ENCODE measurements around the gene ZNF423. TPM values are rescaled to one million over a fixed set of nuclear protein-coding genes. Genes with fewer than 3 reads are reported as not detected.

The ZNF423 gene
- total RNA-seq, 2 donors from 2014 or later = 4.7 to 7.3 TPM

DNA sequence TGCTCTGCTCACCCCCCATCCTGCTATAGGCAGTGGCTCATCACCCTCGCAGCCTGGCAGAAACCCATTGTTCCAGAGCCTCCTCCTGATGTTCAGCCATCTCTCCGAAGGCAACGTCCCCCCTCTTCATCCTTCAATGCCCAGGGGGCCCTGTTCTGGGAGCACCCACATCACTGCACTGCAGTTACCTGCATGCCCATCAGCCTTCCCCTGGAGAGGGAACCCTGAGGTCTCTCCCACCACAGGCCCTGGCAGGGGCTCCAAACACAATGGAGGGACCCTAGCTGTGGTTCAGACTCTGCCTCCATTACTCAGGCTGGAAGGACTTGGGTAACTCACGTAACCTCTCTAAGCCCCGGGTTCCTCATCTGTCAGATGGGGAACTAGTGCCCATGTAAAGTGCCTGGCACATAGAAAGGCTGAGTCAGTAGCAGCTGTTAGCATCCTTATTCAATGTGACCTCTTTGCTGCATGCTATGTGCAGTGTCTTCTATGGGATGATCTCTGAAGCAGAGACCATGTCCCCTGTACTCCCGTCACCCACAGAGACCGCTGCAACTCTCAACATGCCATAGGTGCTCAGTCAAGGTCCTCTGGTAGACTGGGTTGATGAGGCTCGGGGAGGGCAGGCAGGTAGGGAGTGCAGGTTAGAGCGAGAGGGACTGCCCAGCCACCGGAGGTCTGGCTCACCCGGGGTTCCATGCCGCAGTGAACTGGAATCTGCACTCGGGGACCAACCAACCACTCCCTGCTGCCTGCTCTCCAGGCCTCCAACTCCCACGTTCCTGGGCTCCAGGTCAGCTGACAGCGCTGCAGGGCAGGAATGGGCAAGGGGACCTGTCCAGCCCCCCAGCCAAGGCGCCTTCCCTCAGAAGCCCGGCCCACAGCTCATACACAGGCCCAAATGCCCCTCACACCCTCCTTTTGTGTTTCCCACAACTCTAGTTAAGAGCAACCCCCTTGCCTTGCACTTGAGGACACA is 233.2 kb downstream of the ZNF423 start:
- TF ChIP-seq, protein P1, sequence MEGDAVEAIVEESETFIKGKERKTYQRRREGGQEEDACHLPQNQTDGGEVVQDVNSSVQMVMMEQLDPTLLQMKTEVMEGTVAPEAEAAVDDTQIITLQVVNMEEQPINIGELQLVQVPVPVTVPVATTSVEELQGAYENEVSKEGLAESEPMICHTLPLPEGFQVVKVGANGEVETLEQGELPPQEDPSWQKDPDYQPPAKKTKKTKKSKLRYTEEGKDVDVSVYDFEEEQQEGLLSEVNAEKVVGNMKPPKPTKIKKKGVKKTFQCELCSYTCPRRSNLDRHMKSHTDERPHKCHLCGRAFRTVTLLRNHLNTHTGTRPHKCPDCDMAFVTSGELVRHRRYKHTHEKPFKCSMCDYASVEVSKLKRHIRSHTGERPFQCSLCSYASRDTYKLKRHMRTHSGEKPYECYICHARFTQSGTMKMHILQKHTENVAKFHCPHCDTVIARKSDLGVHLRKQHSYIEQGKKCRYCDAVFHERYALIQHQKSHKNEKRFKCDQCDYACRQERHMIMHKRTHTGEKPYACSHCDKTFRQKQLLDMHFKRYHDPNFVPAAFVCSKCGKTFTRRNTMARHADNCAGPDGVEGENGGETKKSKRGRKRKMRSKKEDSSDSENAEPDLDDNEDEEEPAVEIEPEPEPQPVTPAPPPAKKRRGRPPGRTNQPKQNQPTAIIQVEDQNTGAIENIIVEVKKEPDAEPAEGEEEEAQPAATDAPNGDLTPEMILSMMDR (IDR thresholded peaks at IDR 0.05) = no peak
- DNase-seq = no peak
- Histone ChIP-seq H3K27me3 (no peaks in the 10 kb centered on the region), H3K9ac (ENCODE audit: low read depth in 2 of 2, low read length in 2 of 2) (no peak overlapping the region), H3K9me3 (no peaks in the 10 kb centered on the region), H3K4me1 (no peaks in the 10 kb centered on the region), H3K4me3 (no peak overlapping the region), H3K36me3 (no peaks in the 10 kb centered on the region), H3K27ac (no peak overlapping the region)
- intact Hi-C loops (cut with DNase I) = no loop called here

DNA sequence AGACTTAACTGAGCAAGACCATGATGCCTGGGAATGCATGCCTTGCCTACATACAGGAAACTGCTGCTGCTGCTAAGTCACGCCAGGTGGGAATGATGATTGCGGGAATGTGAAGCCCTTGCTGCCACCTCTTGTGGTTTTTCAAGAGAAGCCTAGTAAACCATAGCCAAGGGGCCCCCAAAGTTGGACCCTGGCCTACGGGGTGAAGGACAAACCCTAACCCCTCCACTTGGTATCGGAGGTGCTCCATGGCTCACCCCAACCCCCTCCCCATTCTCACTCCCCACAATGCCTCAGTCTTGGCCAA is 233.9 kb downstream of the ZNF423 start:
- Histone ChIP-seq H3K27ac (no peak overlapping the region), H3K4me1 (no peaks in the 10 kb centered on the region), H3K36me3 (no peaks in the 10 kb centered on the region), H3K4me3 (no peak overlapping the region), H3K9me3 (no peaks in the 10 kb centered on the region), H3K9ac (ENCODE audit: low read depth in 2 of 2, low read length in 2 of 2) (no peak overlapping the region), H3K27me3 (no peaks in the 10 kb centered on the region)
- no peak for DNase-seq
- TF ChIP-seq, protein P1 (IDR thresholded peaks at IDR 0.05) = no peak
- intact Hi-C loops (cut with DNase I) = no loop called here

DNA sequence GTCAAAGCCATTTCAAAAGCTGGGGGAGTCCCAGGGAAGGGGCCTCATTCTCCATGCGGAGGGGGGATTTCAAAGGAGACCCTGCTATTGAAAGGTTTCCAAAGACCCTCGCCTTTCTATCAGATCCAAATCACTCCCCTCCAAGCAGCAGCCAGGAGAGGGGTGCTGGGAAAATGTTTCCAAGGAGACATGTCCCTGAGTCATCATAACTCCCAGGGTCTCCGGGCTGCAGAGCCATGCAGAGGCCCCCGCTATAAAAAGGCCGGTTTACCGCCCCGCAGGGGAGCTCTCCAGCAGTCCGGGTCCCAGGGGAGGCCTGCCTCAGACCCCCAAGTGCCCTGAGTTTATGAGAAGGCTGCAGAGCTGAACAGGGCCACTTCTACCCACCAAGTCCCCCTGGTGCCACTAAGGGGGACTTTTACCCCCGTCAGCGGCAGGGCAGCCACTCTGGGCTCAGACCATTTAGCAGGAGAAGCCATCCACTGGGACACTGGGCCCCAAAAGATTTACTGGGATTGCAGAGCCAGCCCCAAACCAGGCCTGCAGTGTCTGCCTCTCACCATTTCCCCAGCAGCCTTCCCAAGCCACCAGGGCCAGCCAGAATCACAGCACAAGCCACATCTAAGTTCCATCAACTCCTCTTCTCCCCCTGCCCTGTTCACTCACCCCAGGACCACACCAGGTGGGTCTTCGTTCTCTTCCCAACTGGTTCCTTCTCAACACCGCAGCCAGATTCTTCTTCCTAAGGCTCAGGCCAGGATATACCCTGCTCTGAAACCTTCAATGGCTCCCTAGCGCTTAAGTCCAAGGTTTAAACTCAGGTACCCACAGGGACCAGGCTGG is 234.4 kb downstream of the ZNF423 start:
- Histone ChIP-seq H3K9ac (ENCODE audit: low read depth in 2 of 2, low read length in 2 of 2) (no peak overlapping the region), H3K4me1 (no peaks in the 10 kb centered on the region), H3K4me3 (no peak overlapping the region), H3K27ac (no peak overlapping the region), H3K27me3 (no peaks in the 10 kb centered on the region), H3K9me3 (no peaks in the 10 kb centered on the region), H3K36me3 (no peaks in the 10 kb centered on the region)
- TF ChIP-seq, protein P1 (IDR thresholded peaks at IDR 0.05) = no peak
- no peak for DNase-seq
- intact Hi-C loops (cut with DNase I) = no loop called here

DNA sequence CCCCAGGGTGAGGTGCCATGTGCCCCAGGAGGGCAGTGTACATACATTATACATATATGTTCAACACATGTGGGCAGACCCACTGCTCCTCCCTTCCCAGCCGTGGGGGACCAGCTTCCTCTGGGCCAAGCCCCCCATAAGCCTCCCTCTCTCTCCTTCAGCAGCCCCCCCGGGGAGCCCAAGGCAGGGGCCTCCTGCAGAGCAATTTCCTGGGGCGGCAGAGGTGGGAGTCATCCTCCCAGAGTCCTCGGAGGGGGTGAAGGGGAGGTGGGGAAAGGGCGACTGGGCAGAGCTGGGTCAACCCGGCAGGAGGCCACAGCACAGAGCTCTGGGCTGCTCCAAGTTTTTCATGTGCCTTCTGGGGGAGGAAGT is 235.1 kb downstream of the ZNF423 start:
- intact Hi-C loops (cut with DNase I) = no loop called here
- no peaks in the 10 kb centered on the region for H3K36me3 ChIP-seq
- no peak overlapping the region for H3K4me3 ChIP-seq
- H3K9ac ChIP-seq (ENCODE audit: low read depth in 2 of 2, low read length in 2 of 2) = no peak overlapping the region
- no peak for DNase-seq
- TF ChIP-seq, protein P1 (IDR thresholded peaks at IDR 0.05) = no peak
- no peaks in the 10 kb centered on the region for H3K9me3 ChIP-seq
- no peaks in the 10 kb centered on the region for H3K4me1 ChIP-seq
- H3K27me3 ChIP-seq = no peaks in the 10 kb centered on the region
- H3K27ac ChIP-seq = no peak overlapping the region

DNA sequence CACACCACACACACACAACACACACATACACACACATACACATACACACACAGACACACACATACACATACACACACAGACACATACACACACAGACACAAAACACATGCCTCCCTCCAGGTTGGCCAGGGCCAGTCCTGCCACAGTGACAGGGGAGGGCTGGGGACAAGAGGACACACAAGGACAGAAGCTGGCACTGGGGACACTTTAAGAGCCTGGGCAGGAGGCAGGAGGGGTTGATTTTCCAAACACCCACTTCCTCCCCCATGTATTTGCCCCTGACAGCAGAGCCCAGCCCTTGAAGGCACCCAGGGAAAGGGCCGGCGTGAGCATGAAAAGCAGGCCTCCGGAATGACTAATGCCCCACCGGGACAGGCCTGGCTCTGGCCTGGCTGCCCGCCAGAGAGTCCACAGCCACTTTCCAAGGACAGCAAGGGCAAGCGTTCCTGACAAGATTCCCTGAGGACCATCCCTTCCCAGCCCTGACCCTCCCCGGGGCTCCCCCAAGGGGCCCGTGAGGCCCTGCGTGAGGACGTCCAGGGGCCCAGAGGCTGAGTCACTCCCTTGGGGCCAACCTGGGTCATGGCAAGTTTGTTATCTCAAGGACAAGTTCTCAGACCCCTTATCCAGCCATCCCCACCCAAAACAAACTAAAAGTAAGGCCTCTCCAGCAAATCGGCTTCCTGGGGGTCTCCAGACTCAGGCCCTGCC is 235.6 kb downstream of the ZNF423 start:
- Histone ChIP-seq H3K9me3 (no peaks in the 10 kb centered on the region), H3K27ac (no peak overlapping the region), H3K4me3 (no peak overlapping the region), H3K36me3 (no peaks in the 10 kb centered on the region), H3K9ac (ENCODE audit: low read depth in 2 of 2, low read length in 2 of 2) (no peak overlapping the region), H3K27me3 (no peaks in the 10 kb centered on the region), H3K4me1 (no peaks in the 10 kb centered on the region)
- TF ChIP-seq, protein P1 (IDR thresholded peaks at IDR 0.05) = no peak
- DNase-seq = peak; percentile 29
- intact Hi-C loops (cut with DNase I) = no loop called here
